ENCODE data around the gene KCNK13.

DNA sequence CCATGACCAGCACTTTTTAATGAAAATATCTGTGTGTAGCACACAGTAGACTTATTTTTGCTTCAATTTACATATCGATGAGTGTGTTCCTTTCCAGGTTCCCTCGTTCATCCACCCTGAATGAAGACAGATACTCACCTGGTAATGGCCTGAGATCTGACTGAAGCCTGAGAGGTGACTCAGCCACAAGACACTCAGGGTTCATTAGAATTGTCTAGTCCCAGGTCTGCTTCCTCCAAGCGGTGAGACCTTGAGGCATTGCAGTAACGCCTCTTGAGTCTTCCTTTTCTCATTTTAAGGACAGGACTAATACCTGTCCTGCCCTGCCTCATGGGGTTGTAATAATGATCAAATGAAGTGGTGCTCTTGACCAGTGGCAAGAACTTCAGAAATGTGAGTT, 11.5 kb upstream of the KCNK13 start:
- TF ChIP-seq, protein P1, sequence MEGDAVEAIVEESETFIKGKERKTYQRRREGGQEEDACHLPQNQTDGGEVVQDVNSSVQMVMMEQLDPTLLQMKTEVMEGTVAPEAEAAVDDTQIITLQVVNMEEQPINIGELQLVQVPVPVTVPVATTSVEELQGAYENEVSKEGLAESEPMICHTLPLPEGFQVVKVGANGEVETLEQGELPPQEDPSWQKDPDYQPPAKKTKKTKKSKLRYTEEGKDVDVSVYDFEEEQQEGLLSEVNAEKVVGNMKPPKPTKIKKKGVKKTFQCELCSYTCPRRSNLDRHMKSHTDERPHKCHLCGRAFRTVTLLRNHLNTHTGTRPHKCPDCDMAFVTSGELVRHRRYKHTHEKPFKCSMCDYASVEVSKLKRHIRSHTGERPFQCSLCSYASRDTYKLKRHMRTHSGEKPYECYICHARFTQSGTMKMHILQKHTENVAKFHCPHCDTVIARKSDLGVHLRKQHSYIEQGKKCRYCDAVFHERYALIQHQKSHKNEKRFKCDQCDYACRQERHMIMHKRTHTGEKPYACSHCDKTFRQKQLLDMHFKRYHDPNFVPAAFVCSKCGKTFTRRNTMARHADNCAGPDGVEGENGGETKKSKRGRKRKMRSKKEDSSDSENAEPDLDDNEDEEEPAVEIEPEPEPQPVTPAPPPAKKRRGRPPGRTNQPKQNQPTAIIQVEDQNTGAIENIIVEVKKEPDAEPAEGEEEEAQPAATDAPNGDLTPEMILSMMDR (IDR thresholded peaks at IDR 0.05) = no peak
- TF ChIP-seq POLR2A (IDR thresholded peaks at IDR 0.05) = no peak
